GM20000 (cell line): Measurements from ENCODE around the gene PRPH2.

Experiments used
- DNase-seq: peaks from one replicate; pipeline ENCODE4 v3.0.0; 2012; ENCODE audit warnings: low spot score
- TF ChIP-seq, protein P1 (sequence below): IDR thresholded peaks from 2 replicates; pipeline ENCODE4 v1.5.1; 2012; ENCODE audit warnings: mild to moderate bottlenecking, control low read depth; ENCODE audit errors: extremely low read depth, missing control alignments

Gene PRPH2

DNA sequence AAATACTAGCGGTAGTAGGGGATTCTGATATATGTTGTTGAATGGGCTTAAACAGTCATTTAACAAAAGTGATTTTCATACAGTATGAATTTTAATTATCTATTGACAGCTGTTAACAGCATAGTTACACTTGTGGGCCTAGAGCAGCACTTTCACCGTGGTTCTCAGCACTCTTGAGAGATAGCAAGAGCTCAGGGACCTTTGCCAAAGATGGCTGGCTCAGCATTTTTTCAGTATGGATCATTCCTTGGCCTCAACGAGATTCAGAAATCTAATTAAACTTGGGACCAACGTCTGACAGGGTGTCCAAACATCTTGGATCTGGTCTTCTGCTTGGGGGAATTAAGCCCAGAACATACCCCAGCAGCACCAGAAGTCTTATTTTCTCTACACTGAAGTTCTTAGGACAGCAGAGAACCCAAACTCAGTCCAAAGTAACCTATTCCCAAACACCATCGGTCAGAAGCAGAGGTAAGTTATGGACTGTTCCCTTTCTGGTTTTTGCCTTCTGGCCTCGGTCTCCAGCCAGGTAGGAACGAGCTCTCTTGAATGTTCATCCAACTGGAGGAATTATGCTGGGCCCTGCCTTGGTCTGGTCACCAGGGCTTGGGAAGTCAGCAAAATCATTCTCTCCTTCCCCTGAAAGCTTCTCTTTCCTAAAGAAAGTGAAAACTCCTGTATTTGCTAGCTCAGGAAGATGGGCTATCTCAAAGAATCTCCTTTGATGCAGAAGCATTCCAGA is 25.7 kb downstream of the PRPH2 start:
- DNase-seq = no peak
- TF ChIP-seq, protein P1, sequence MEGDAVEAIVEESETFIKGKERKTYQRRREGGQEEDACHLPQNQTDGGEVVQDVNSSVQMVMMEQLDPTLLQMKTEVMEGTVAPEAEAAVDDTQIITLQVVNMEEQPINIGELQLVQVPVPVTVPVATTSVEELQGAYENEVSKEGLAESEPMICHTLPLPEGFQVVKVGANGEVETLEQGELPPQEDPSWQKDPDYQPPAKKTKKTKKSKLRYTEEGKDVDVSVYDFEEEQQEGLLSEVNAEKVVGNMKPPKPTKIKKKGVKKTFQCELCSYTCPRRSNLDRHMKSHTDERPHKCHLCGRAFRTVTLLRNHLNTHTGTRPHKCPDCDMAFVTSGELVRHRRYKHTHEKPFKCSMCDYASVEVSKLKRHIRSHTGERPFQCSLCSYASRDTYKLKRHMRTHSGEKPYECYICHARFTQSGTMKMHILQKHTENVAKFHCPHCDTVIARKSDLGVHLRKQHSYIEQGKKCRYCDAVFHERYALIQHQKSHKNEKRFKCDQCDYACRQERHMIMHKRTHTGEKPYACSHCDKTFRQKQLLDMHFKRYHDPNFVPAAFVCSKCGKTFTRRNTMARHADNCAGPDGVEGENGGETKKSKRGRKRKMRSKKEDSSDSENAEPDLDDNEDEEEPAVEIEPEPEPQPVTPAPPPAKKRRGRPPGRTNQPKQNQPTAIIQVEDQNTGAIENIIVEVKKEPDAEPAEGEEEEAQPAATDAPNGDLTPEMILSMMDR = no peak

DNA sequence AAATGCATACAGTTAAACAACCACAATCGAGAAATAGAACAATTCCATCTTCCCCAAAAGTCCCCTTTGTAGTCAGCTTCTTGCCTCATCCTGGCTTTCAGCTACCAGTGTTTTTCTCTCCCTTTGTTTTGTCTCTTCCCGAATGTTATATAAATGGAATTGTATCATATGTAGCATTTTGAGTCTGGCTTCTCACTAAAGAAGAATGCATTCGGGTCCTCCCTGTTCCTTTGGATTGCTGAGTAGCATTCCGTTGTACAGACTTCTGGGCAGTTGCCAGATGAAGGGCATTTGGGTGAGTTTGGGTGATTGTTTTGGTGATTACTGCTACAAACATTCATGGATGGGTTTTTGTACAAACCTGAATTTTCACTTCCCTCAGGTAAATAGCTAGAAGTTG is 27.8 kb downstream of the PRPH2 start:
- no peak for DNase-seq
- TF ChIP-seq, protein P1 = no peak

DNA sequence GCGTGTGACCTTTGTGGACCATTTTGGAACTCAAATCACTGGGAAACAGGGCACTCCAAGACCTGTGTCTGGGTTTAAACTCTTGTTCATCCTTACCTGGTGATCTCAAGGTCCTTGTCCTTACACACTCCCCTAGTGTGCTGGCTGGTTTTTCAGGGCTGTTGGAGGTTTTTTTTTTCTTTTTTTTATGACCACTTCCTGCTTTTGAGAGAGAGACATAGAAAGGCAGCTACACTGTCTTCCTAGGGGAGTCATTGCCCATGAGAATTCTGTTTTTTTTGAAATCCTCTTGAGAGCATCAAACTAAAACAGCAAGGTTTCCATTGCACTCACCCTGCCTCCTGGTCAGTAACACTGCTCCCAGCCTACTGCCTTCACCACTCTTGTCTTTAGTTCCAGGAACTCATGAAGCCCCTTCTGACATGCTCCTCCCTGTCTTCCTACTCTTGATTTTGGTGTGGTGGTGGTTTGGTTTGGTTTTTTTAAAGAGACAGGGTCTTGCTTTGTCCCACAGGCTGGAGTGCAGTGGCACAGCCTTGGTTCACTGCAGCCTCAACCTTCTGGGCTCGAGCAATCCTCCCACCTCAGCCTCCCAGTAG is 28.6 kb downstream of the PRPH2 start:
- DNase-seq = no peak
- TF ChIP-seq, protein P1 = no peak

DNA sequence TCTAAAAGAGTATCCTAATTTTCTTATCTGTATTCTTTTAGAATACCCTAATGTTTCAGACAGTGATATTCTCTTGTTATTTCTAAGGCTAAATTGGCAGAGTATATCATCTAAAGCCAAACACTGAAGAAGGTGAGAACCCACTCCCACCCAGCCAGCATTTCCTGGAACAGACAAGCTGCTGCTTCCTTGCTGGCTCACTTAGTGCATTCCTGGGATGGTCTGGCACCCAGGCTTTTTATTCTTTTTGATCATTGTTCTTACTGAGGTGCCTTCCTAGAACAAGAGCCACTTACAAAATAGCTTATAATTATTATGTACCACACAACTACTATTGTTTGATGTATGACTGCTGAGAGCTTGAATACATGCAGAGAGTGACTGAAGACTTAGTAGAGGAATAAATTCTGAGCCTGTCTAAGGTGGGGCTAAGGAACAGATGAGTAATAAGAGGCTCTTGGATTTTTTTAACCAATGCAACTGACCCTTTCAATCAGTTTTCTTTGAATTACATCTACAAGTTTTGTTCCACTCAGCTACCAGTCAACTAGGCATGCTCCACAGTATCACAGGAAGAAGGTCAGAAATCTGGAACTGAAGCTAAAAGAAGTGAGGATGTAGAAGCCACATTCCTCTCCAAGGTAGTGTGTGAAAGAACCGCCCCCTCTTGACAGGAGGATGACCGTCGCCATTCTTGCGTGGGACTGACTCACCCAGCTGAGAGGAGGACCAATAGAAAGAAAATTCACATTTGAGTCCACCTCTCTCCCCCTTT is 30.1 kb downstream of the PRPH2 start:
- TF ChIP-seq, protein P1 = no peak
- no peak for DNase-seq

DNA sequence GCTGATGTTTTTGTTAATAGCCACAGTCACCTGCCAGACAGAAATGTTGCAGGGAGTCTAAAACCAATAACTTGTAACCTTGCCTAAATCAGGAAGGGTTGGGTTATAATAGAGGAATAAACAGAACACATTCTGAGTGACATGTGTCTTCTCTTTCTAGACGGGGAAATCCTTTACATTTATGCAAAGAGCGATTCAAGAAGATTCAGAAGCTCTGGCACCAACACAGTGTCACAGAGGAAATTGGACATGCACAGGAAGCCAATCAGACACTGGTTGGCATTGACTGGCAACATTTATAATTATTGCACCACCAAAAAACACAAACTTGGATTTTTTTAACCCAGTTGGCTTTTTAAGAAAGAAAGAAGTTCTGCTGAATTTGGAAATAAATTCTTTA is 31.5 kb downstream of the PRPH2 start:
- DNase-seq = no peak
- TF ChIP-seq, protein P1 = no peak

DNA sequence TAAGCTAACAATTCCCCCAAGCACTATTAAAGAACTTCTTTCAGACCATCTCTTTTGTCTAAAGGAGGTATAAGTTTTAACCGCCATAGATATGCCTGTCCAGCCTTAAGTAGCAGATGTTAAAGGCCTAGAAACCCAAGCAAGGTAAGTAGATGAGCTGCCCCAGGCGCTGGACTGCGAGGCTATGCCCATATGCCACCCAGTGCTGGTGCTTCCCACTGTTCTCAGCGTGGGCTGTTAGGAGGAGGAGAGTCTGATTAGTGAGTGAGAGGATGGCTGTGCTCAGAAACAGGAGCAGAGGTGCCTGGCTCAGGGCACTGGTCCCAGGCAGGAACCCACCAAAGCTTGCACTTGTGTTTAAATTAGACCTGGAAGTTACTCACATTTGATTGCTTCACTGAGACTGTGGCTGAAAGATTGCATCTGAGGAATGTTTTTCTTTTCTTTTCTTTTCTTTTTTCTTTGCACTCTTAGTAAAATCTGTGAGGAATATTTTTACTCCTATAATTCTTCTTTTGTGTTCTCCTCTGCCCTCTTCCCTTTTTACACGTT is 32.2 kb downstream of the PRPH2 start:
- DNase-seq = no peak
- TF ChIP-seq, protein P1 = no peak

DNA sequence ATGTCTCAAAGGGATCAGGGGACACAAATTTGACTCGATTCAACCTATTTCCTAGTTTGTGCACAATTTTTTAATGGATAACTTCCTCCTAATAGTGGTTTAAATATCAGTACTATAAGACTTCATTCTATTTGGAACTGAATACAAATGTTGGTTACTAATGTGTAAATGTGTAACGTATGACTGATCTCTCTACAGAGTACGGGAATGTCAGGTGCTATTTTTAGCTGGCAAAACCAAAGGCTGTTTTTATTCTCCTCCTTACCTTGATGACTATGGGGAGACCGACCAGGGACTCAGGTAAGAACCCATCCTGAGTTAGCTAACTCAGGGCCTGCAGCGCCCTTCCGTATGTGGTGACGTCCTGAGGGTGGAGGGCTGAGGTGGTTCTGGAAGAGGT is 33.0 kb downstream of the PRPH2 start:
- TF ChIP-seq, protein P1 = no peak
- no peak for DNase-seq
